GM12878 (cell line): ENCODE measurements around the gene GALNT9.

Experiments used
- CHD4 ChIP-seq: fragments of 200-600 bp; sonication (generic); IDR thresholded peaks from 2 replicates; pipeline ENCODE4 v1.6.1; 2016; ENCODE audit warnings: mild to moderate bottlenecking
- CREB1 ChIP-seq: IDR thresholded peaks from 2 replicates; pipeline ENCODE4 v1.6.1; 2012; ENCODE audit warnings: low read depth, mild to moderate bottlenecking, inconsistent platforms
- HDAC2 ChIP-seq: fragments of 200-600 bp; sonication (generic); IDR thresholded peaks from 2 replicates; pipeline ENCODE4 v1.6.1; 2017
- RAD51 ChIP-seq: fragments of 450-650 bp; IDR thresholded peaks from 2 replicates; pipeline ENCODE4 v1.6.1; 2016; ENCODE audit warnings: moderate library complexity, mild to moderate bottlenecking, inconsistent platforms
- RCOR1 ChIP-seq: conservative IDR thresholded peaks from 2 replicates; pipeline ENCODE4 v1.6.1; 2012; ENCODE audit warnings: low read depth, low read length, improper control_type of control experiment
- TF ChIP-seq, protein P1 (sequence below), 3 experiments: IDR thresholded peaks in 2 of 3; conservative IDR thresholded peaks in 1 of 3; 2 replicates each; pipeline ENCODE4 v1.5.1; 2011; ENCODE audit warnings: low read depth in 3 of 3, low read length in 3 of 3, mild to moderate bottlenecking in 3 of 3, control low read depth in 2 of 3, moderate library complexity in 2 of 3, inconsistent platforms in 1 of 3, mixed read lengths in 1 of 3; ENCODE audit not compliant: control insufficient read depth in 2 of 3, insufficient read depth in 1 of 3; ENCODE audit errors: extremely low read depth in 1 of 3

DNA sequence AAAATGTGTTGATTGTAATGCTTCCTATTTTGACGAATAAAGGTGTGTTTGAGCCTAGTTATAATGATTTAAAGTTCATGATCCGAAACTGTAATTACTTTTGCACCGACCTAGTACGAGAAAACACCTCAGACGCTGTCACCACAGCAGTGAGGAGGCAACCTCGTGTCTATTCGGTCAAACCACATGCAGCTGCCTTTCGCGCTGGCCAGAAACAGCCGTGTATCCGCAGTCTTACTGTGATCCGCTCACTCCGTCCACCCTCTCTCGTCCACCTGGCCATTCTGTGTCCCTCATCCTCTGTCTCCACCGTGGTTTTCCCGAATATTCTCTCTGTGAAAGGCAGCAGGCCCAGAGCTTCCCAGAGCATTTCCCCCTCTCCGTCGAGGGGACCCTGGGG lies 118.1 kb downstream of the GALNT9 start:
- TF ChIP-seq RCOR1 (no peak), RAD51 (no peak), CHD4 (no peak), HDAC2 (no peak), CREB1 (no peak)
- TF ChIP-seq, protein P1, sequence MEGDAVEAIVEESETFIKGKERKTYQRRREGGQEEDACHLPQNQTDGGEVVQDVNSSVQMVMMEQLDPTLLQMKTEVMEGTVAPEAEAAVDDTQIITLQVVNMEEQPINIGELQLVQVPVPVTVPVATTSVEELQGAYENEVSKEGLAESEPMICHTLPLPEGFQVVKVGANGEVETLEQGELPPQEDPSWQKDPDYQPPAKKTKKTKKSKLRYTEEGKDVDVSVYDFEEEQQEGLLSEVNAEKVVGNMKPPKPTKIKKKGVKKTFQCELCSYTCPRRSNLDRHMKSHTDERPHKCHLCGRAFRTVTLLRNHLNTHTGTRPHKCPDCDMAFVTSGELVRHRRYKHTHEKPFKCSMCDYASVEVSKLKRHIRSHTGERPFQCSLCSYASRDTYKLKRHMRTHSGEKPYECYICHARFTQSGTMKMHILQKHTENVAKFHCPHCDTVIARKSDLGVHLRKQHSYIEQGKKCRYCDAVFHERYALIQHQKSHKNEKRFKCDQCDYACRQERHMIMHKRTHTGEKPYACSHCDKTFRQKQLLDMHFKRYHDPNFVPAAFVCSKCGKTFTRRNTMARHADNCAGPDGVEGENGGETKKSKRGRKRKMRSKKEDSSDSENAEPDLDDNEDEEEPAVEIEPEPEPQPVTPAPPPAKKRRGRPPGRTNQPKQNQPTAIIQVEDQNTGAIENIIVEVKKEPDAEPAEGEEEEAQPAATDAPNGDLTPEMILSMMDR (IDR thresholded peaks at IDR 0.05 in 2 of 3, conservative IDR thresholded peaks at IDR 0.05 in 1 of 3; ENCODE audit: control insufficient read depth in 2 of 3, extremely low read depth in 1 of 3, insufficient read depth in 1 of 3, low read depth in 3 of 3, low read length in 3 of 3) = no peak
